ENCODE measurements around the gene LTB4R2.
"Not testable (repeated sequence)": the region's sequence is repeated elsewhere in the genome, so short reads cannot be mapped to it uniquely, and the experiment has no call there.

Gene LTB4R2

DNA sequence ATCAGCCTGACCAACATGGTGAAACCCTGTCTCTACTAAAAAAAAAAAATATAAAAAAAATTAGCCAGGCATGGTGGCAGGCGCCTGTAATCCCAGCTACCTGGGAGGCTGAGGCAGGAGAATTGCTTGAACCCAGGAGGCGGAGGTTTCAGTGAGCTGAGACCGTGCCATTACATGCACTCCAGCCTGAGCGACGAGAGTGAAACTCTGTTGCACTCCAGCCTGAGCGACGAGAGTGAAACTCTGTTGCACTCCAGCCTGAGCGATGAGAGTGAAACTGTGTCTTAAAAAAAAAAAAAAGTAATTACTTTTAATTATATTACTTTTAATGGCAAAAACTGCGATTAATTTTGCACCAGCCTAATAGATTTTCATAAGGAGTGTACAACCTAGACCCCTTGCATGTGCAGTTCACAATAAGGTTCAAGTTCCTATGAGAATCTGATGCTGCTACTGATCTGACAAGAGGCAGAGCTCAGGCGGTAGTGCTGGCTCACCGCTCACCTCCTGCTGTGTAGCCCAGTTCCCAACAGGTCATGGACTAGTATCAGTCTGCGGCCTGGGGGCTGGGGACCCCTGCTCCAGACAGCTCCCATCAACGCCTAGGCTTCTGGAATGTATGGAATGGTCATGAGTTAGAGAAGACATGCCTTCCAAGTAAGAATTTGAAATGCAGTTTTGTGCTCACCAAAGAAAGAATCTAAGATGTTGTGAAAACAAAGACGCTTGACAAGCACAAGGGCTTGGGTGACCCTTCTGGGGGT lies 11.5 kb downstream of the LTB4R2 start:
- DNase-seq (ENCODE audit: low spot score), result no peak

DNA sequence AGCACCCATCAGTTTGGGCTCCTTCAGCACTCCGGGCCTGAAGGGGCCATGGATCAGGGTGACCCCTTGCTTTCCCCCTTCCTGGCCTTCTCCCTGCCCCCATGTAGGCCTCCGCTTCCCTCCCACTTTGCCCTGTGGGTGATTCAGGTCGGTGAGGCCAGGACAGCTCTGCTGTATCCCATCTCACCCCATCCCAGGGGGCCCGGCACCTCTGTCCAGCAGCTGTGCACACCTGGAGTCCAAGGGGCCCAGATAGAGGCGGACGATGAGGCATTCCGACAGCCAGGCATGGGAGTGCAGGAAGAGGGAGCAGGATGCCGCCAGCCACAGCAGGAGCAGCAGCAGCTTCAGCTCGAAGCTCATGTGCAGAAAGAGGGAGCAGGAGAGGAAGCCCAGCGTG lies 12.7 kb downstream of the LTB4R2 start:
- no peak for DNase-seq (ENCODE audit: low spot score)

DNA sequence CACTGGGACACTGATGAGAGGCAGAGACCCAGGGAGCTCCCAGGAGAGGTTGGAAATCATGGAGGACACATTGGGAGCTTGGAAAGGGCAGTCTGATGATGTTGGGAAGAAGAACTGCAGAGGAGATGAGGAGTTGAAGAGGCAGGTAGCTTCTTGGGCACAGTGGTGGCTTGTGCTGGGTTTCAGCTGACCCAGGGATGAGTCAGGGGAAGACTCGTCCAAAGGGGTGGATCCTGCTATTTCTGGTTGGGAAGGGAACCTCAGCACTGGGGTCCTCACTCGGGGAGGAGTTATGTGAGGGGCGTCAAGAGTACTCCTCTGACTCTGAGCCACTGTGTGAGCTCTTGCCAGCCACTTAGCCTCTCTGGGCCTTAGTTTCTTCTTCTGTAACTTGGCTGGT lies 13.4 kb downstream of the LTB4R2 start:
- peak; percentile 49 for DNase-seq (ENCODE audit: low spot score)

DNA sequence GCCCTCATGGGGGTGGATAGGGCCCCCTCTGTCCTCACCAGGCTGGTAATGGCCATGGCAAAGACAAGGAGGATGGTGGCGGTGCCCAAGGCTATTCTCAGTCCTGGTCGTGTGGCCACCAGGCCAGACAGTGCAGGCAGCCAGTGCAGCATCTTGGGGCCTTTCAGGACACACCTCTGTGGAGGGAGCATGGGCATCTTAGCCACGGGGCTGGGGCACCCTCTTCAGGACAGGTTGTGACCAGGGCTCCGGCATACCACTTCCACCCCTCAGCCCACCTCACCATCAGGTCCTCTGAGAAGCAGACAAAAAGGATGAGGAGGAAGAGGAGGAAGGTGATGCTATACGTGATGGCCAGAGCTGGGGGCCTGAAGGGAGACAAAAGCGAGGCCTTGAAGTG lies 14.1 kb downstream of the LTB4R2 start:
- DNase-seq (ENCODE audit: low spot score), result no peak

DNA sequence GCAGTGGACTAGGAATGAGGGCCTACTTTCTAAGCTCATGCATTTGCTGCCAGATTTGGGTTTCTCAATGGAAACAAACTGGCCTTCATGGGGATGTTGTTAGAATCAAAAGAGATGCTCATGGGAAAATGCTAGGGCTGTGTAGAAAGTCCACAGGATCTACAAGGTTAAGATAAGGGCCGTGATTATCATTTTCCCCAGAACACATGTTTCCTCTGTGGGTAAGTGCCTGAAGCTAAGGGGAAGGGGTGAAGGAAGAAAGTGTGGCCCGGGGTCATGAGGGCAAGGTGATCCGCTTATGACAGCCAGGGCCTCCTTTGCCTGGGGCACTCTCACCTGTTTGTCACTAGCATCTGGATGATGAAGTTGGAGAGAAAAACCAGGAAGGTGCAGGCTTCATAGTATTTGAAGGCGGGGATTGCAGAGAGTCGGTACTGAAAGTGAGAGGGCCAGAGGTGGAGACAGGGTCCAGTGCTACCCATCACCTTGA lies 15.1 kb downstream of the LTB4R2 start:
- no peak for DNase-seq (ENCODE audit: low spot score)

DNA sequence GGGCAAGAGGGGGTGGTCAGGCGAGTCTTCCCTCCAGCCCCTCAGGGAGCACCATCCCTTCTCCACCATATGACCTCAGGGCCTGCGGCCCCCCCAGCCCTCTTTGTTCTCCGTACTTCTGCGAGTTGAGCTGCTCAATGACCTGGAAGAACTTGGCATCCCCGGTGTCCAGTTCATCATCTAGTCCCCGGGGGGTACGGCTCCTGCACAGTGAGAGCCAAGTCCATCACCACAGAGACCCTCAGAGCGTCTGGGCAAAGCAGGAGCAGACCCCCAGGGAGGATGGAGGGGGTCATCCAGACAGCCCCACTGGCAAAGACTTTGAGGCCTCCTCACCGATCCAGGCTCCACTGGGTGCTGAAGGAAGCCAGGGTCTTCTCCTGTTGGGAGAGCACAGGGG lies 16.0 kb downstream of the LTB4R2 start:
- DNase-seq (ENCODE audit: low spot score), result no peak

GRCh38 chr14:24327303-24327702 lies 17.4 kb downstream of the LTB4R2 start:
- no peak for DNase-seq (ENCODE audit: low spot score)

DNA sequence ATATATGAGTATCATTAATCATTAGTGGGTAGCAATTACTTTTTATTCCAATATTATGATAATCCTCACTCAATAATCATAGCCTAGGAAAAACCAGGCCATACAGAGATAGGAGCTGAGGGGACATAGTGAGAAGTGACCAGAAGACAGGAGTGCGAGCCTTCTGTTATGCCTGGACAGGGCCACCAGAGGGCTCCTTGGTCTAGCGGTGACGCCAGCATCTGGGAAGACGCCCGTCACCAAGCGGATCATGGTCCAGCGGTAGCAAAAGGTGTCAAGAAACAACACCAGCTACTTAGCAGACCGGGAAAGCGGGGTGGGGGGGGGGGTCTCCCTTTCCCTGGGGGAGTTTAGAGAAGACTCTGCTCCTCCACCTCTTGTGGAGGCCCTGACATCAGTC lies 18.0 kb downstream of the LTB4R2 start:
- DNase-seq (ENCODE audit: low spot score), result not testable (repeated sequence)

- DNase-seq (ENCODE audit: low spot score), result no peak
These were observed 19.2 kb downstream of the LTB4R2 start for GRCh38 chr14:24329073-24329663.

- DNase-seq (ENCODE audit: low spot score), result peak; percentile 25
These were observed 19.8 kb downstream of the LTB4R2 start for GRCh38 chr14:24329736-24330135.

- no peak for DNase-seq (ENCODE audit: low spot score)
These were observed 21.2 kb downstream of the LTB4R2 start for GRCh38 chr14:24330973-24331674.

DNA sequence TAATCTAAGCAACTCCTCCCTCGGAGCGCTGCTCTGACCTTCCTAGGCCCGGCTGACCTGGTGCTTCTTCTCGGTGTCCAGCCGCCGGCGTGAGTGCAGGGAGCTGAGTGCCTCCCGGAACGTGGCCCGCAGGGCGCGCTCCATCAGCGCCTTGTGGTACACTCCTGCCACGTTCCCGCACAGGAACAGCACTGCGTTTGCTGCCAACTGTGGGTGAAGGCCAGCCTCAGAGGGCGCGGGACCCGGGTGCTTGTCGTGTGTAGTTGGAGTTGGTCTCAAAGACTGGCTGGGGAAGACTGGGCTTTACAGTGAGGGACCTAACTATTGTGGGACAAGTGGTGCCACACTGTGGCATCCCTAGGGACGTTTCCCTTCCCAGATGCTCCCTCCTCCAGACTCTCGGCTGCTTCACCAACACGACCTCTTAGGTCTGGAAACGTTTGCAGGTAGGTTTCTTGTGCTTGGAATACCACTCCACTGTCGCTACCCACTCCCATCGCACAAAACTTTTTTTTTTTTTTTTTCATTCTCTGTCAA lies 21.9 kb downstream of the LTB4R2 start:
- DNase-seq (ENCODE audit: low spot score), result no peak

DNA sequence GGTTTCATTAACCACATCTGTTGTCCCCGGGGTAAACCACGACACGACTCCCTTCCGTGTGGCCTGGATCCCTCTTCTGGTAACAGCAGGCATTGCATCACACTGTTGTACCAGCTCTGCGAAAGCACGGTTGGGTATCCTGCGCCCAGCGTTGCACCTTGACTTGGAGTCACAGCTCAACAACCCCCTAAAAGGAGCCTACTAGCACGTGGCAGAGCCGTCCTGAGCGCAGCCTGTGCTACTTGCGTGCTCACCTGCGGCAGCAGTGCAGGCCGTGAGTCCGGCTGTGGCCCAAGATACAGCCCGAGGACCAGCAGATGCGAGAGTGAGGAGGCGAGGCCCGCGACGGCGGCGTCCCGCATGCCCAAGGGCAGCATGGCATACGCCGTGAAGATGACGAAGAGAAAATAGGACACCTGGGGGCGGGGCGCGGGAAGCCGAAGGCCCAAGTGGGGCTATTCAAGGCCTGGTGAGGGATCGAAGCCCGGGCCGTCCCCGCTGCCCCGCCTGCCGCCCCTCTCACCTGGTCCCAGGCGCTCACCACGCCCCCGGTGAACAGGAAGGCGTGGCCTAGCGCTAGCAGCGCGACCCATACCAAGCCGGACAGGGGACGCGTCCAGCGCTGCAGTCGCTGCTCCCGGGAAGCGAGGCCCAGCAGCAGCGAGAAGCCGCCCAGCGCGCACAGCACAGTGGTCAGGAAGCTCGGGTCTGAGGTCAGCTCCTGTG lies 22.5 kb downstream of the LTB4R2 start:
- DNase-seq (ENCODE audit: low spot score), result peak; percentile 85

- DNase-seq (ENCODE audit: low spot score), result peak; percentile 43
These were observed 24.7 kb downstream of the LTB4R2 start, which contains the start of gene ADCY4 for GRCh38 chr14:24334431-24335291. Gene ADCY4, minus strand, starts transcription at chr14:24335071. Its CDS starts 419 bp downstream, at chr14:24334652.

DNA sequence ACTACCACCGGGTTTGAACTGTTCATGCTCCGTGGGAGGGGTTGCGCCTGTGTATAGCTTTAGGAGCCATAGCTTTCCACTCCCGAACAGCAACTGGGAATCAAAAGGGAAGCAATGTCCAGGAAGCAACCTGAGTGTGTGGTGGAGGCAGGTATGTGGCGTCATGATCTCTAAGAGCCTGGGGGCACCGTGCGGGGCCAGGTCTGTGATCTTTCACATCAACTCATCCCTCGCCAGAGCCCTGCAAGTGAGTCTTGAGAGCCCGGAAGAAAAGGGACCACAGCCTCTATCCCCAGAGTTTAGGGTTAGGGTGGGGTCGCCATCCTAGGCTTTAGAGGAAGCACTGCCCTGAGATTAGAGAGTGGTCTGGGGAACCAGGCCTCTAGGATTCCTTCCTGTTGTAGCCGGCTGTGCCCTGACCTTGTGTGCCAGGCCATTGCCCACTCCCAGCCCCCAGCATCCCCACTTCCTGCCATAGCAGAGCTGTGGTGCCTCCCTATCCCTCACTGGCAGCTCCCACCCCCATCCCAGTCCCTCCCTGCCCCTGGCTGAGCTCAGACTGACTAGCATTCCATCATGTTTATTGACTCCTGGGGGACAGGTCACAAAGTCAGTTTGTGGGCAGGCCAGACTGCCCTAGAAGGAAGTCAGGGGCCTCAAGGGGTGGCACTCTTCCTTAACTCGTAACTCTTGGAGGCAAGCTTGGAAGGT lies 25.7 kb downstream of the LTB4R2 start:
- DNase-seq (ENCODE audit: low spot score), result no peak

GRCh38 chr14:24337144-24337823 lies 27.3 kb downstream of the LTB4R2 start:
- no peak for DNase-seq (ENCODE audit: low spot score)

DNA sequence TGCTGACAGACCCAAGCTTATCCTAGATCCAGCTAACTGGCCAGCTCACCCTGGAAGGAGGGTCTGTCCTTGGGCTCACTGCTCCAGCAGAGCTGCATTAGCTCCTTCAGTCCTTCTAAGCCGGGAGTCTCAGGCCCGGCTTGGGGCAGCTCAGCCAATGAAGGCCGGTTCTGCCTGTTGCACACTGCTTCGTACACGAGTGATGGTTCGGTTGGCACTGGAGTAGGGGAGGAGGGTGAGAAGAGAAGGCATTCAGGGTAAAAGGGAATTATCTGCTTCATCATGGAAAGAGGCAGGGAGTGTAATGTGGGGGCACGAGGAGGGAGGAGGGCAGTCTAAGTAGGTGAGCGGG lies 27.9 kb downstream of the LTB4R2 start:
- DNase-seq (ENCODE audit: low spot score), result no peak

GRCh38 chr14:24338843-24339242 lies 28.9 kb downstream of the LTB4R2 start:
- DNase-seq (ENCODE audit: low spot score), result no peak

GRCh38 chr14:24339284-24340151 lies 29.6 kb downstream of the LTB4R2 start, which contains the start of gene RIPK3:
Gene RIPK3, minus strand, starts transcription at chr14:24339991. Its CDS starts 165 bp downstream, at chr14:24339826.
- peak; percentile 53 for DNase-seq (ENCODE audit: low spot score)
